Esophagus squamous epithelium (tissue), 4 donors: Measurements from ENCODE around the gene PAPOLA.

Source experiments
- POLR2A ChIP-seq, 4 donors: fragments of 450-650 bp; IDR thresholded peaks; one replicate each; pipeline ENCODE4 v1.6.1; 2017; ENCODE audit warnings: antibody characterized with exemption in 4 of 4, mild to moderate bottlenecking in 4 of 4, moderate library complexity in 3 of 4
- TF ChIP-seq, protein P1 (sequence below), 6 experiments: fragments of 450-650 bp in 4 of 6; fragments of 200-600 bp in 2 of 6; sonication (generic) in 2 of 6; IDR thresholded peaks; one replicate each; pipeline ENCODE4 v1.5.1; 2016 to 2019; ENCODE audit warnings: antibody characterized with exemption in 6 of 6, mild to moderate bottlenecking in 4 of 6, moderate library complexity in 4 of 6

DNA sequence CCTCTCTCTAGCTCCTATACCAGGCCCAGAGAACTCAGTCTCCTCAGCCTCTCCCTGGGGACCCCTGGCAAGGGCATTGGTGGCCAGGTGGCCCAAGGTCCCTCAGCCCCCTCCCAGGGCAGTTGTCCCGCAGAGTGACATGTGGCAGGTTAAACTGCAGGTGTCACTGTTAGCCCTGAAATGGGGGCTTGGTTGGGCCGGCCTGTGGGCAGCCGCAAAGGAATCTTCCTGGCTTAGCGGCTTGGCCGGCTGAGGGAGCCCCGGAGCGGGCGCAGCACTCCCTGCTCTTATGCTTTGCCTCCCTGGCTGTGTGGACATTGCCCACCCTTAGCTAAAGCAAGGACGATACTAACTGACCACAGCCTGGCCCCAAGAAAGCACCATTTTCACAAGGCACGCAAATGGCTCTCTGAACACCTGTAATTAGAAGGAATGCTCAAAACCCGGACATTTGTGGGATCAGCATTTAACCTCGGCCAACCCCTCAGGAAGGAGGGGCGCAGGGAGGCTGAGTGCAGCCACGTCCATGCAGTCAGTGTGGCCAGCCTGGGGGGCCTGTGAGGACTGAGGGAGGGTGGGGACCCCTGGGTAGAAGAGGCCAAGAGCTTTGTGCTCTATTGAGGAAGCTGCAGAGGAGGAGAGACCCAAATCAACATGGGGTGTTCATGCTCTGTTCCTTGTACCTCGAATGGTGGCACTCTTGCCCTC is 82.2 kb downstream of the PAPOLA start:
- TF ChIP-seq, protein P1, sequence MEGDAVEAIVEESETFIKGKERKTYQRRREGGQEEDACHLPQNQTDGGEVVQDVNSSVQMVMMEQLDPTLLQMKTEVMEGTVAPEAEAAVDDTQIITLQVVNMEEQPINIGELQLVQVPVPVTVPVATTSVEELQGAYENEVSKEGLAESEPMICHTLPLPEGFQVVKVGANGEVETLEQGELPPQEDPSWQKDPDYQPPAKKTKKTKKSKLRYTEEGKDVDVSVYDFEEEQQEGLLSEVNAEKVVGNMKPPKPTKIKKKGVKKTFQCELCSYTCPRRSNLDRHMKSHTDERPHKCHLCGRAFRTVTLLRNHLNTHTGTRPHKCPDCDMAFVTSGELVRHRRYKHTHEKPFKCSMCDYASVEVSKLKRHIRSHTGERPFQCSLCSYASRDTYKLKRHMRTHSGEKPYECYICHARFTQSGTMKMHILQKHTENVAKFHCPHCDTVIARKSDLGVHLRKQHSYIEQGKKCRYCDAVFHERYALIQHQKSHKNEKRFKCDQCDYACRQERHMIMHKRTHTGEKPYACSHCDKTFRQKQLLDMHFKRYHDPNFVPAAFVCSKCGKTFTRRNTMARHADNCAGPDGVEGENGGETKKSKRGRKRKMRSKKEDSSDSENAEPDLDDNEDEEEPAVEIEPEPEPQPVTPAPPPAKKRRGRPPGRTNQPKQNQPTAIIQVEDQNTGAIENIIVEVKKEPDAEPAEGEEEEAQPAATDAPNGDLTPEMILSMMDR (IDR thresholded peaks at IDR 0.05): peak in 5 of 6 experiments; percentile 18 to 55 (median 43)
- TF ChIP-seq POLR2A (IDR thresholded peaks at IDR 0.05): no peak
